ENCODE data around the gene MRPS6.

The MRPS6 gene

GRCh38 chr21:34073749-34074282 lies 438 bp downstream of the MRPS6 start:
- H3K4me3 ChIP-seq (ENCODE audit: low read depth in 1 of 2, low read length in 2 of 2), result peak overlapping the region; percentile 57 to 83
- peaks cover 35% of the 10 kb centered on the region for H3K4me1 ChIP-seq (ENCODE audit: insufficient read depth, low read length)
- H3K9me3 ChIP-seq (ENCODE audit: low read length), result no peaks in the 10 kb centered on the region
- peak overlapping the region; percentile 86 for H3K27ac ChIP-seq (ENCODE audit: low read depth, low read length)
- H3K9ac ChIP-seq (ENCODE audit: low read length), result peak overlapping the region; percentile 89
- H3K27me3 ChIP-seq (ENCODE audit: control insufficient read depth in 1 of 2, insufficient read depth in 2 of 2, low read length in 2 of 2), result no peaks in the 10 kb centered on the region
- no peaks in the 10 kb centered on the region for H3K36me3 ChIP-seq (ENCODE audit: insufficient read depth, low read length)

GRCh38 chr21:34074283-34075090 lies 1.1 kb downstream of the MRPS6 start:
- Histone ChIP-seq H3K4me3 (ENCODE audit: low read depth in 1 of 2, low read length in 2 of 2) (peak overlapping the region; percentile 18 to 83), H3K27ac (ENCODE audit: low read depth, low read length) (peak overlapping the region; percentile 50), H3K9me3 (ENCODE audit: low read length) (no peaks in the 10 kb centered on the region), H3K9ac (ENCODE audit: low read length) (peak overlapping the region; percentile 89), H3K27me3 (ENCODE audit: control insufficient read depth in 1 of 2, insufficient read depth in 2 of 2, low read length in 2 of 2) (no peaks in the 10 kb centered on the region), H3K36me3 (ENCODE audit: insufficient read depth, low read length) (no peaks in the 10 kb centered on the region), H3K4me1 (ENCODE audit: insufficient read depth, low read length) (peaks cover 39% of the 10 kb centered on the region)

GRCh38 chr21:34075091-34075425 lies 1.7 kb downstream of the MRPS6 start:
- Histone ChIP-seq H3K9me3 (ENCODE audit: low read length) (no peaks in the 10 kb centered on the region), H3K27me3 (ENCODE audit: control insufficient read depth in 1 of 2, insufficient read depth in 2 of 2, low read length in 2 of 2) (no peaks in the 10 kb centered on the region), H3K36me3 (ENCODE audit: insufficient read depth, low read length) (no peaks in the 10 kb centered on the region), H3K4me3 (ENCODE audit: low read depth in 1 of 2, low read length in 2 of 2) (peak overlapping the region; percentile 18 to 83), H3K9ac (ENCODE audit: low read length) (peak overlapping the region; percentile 89), H3K27ac (ENCODE audit: low read depth, low read length) (peak overlapping the region; percentile 50), H3K4me1 (ENCODE audit: insufficient read depth, low read length) (peaks cover 44% of the 10 kb centered on the region)

GRCh38 chr21:34075760-34076660 lies 2.6 kb downstream of the MRPS6 start:
- peak overlapping the region; percentile 25 to 83 for H3K4me3 ChIP-seq (ENCODE audit: low read depth in 1 of 2, low read length in 2 of 2)

GRCh38 chr21:34076835-34077234 lies 3.5 kb downstream of the MRPS6 start:
- Histone ChIP-seq H3K9ac (ENCODE audit: low read length) (no peak overlapping the region), H3K36me3 (ENCODE audit: insufficient read depth, low read length) (no peaks in the 10 kb centered on the region)

More at GRCh38 chr21:34075760-34076660, 2.6 kb downstream of the MRPS6 start:
- Histone ChIP-seq H3K27ac (ENCODE audit: low read depth, low read length) (peak overlapping the region; percentile 10), H3K4me1 (ENCODE audit: insufficient read depth, low read length) (peaks cover 53% of the 10 kb centered on the region), H3K9ac (ENCODE audit: low read length) (no peak overlapping the region), H3K9me3 (ENCODE audit: low read length) (no peaks in the 10 kb centered on the region), H3K27me3 (ENCODE audit: control insufficient read depth in 1 of 2, insufficient read depth in 2 of 2, low read length in 2 of 2) (no peaks in the 10 kb centered on the region), H3K36me3 (ENCODE audit: insufficient read depth, low read length) (no peaks in the 10 kb centered on the region)

GRCh38 chr21:34077888-34078287 lies 4.5 kb downstream of the MRPS6 start:
- Histone ChIP-seq H3K4me1 (ENCODE audit: insufficient read depth, low read length) (peaks cover 58% of the 10 kb centered on the region), H3K9ac (ENCODE audit: low read length) (no peak overlapping the region), H3K4me3 (ENCODE audit: low read depth in 1 of 2, low read length in 2 of 2) (no peak overlapping the region), H3K27ac (ENCODE audit: low read depth, low read length) (no peak overlapping the region), H3K9me3 (ENCODE audit: low read length) (no peaks in the 10 kb centered on the region), H3K27me3 (ENCODE audit: control insufficient read depth in 1 of 2, insufficient read depth in 2 of 2, low read length in 2 of 2) (no peaks in the 10 kb centered on the region), H3K36me3 (ENCODE audit: insufficient read depth, low read length) (peaks cover 3% of the 10 kb centered on the region)

More at GRCh38 chr21:34076835-34077234, 3.5 kb downstream of the MRPS6 start:
- Histone ChIP-seq H3K27ac (ENCODE audit: low read depth, low read length) (no peak overlapping the region), H3K9me3 (ENCODE audit: low read length) (no peaks in the 10 kb centered on the region), H3K4me1 (ENCODE audit: insufficient read depth, low read length) (peaks cover 59% of the 10 kb centered on the region), H3K27me3 (ENCODE audit: control insufficient read depth in 1 of 2, insufficient read depth in 2 of 2, low read length in 2 of 2) (no peaks in the 10 kb centered on the region), H3K4me3 (ENCODE audit: low read depth in 1 of 2, low read length in 2 of 2) (no peak overlapping the region)

GRCh38 chr21:34078915-34079314 lies 5.5 kb downstream of the MRPS6 start:
- Histone ChIP-seq H3K4me1 (ENCODE audit: insufficient read depth, low read length) (peaks cover 65% of the 10 kb centered on the region), H3K27me3 (ENCODE audit: control insufficient read depth in 1 of 2, insufficient read depth in 2 of 2, low read length in 2 of 2) (no peaks in the 10 kb centered on the region), H3K9ac (ENCODE audit: low read length) (no peak overlapping the region), H3K27ac (ENCODE audit: low read depth, low read length) (no peak overlapping the region), H3K4me3 (ENCODE audit: low read depth in 1 of 2, low read length in 2 of 2) (no peak overlapping the region), H3K9me3 (ENCODE audit: low read length) (no peaks in the 10 kb centered on the region), H3K36me3 (ENCODE audit: insufficient read depth, low read length) (peaks cover 3% of the 10 kb centered on the region)

GRCh38 chr21:34080710-34081109 lies 7.3 kb downstream of the MRPS6 start:
- H3K9me3 ChIP-seq (ENCODE audit: low read length), result no peaks in the 10 kb centered on the region
- H3K27ac ChIP-seq (ENCODE audit: low read depth, low read length), result no peak overlapping the region
- no peak overlapping the region for H3K4me3 ChIP-seq (ENCODE audit: low read depth in 1 of 2, low read length in 2 of 2)
- H3K4me1 ChIP-seq (ENCODE audit: insufficient read depth, low read length), result peaks cover 63% of the 10 kb centered on the region
- no peaks in the 10 kb centered on the region for H3K27me3 ChIP-seq (ENCODE audit: control insufficient read depth in 1 of 2, insufficient read depth in 2 of 2, low read length in 2 of 2)
- no peak overlapping the region for H3K9ac ChIP-seq (ENCODE audit: low read length)
- H3K36me3 ChIP-seq (ENCODE audit: insufficient read depth, low read length), result peaks cover 3% of the 10 kb centered on the region

GRCh38 chr21:34082769-34083168 lies 9.4 kb downstream of the MRPS6 start:
- no peak overlapping the region for H3K9ac ChIP-seq (ENCODE audit: low read length)
- H3K4me1 ChIP-seq (ENCODE audit: insufficient read depth, low read length), result peaks cover 64% of the 10 kb centered on the region
- H3K27me3 ChIP-seq (ENCODE audit: control insufficient read depth in 1 of 2, insufficient read depth in 2 of 2, low read length in 2 of 2), result no peaks in the 10 kb centered on the region
- no peaks in the 10 kb centered on the region for H3K9me3 ChIP-seq (ENCODE audit: low read length)
- H3K27ac ChIP-seq (ENCODE audit: low read depth, low read length), result no peak overlapping the region
- H3K36me3 ChIP-seq (ENCODE audit: insufficient read depth, low read length), result peaks cover 3% of the 10 kb centered on the region
- no peak overlapping the region for H3K4me3 ChIP-seq (ENCODE audit: low read depth in 1 of 2, low read length in 2 of 2)

GRCh38 chr21:34083357-34083756 lies 10.0 kb downstream of the MRPS6 start:
- Histone ChIP-seq H3K27ac (ENCODE audit: low read depth, low read length) (no peak overlapping the region), H3K36me3 (ENCODE audit: insufficient read depth, low read length) (peaks cover 3% of the 10 kb centered on the region), H3K27me3 (ENCODE audit: control insufficient read depth in 1 of 2, insufficient read depth in 2 of 2, low read length in 2 of 2) (no peaks in the 10 kb centered on the region), H3K4me1 (ENCODE audit: insufficient read depth, low read length) (peaks cover 58% of the 10 kb centered on the region), H3K9me3 (ENCODE audit: low read length) (no peaks in the 10 kb centered on the region), H3K4me3 (ENCODE audit: low read depth in 1 of 2, low read length in 2 of 2) (no peak overlapping the region), H3K9ac (ENCODE audit: low read length) (no peak overlapping the region)

GRCh38 chr21:34085129-34085528 lies 11.8 kb downstream of the MRPS6 start:
- Histone ChIP-seq H3K4me1 (ENCODE audit: insufficient read depth, low read length) (peaks cover 53% of the 10 kb centered on the region), H3K27me3 (ENCODE audit: control insufficient read depth in 1 of 2, insufficient read depth in 2 of 2, low read length in 2 of 2) (no peaks in the 10 kb centered on the region), H3K27ac (ENCODE audit: low read depth, low read length) (no peak overlapping the region), H3K9ac (ENCODE audit: low read length) (no peak overlapping the region), H3K36me3 (ENCODE audit: insufficient read depth, low read length) (peaks cover 3% of the 10 kb centered on the region), H3K9me3 (ENCODE audit: low read length) (no peaks in the 10 kb centered on the region), H3K4me3 (ENCODE audit: low read depth in 1 of 2, low read length in 2 of 2) (no peak overlapping the region)
